ENCODE results near the gene VSTM2A.
"Not testable (repeated sequence)": the region's sequence is repeated elsewhere in the genome, so short reads cannot be mapped to it uniquely, and the experiment has no call there.

Gene VSTM2A

GRCh38 chr7:54541669-54542625, at the start of gene VSTM2A:
TSS of gene VSTM2A (plus strand) at chr7:54542375. CDS start at chr7:54542731, 356 bp downstream.
- no peak for DNase-seq (ENCODE audit: low read depth in 2 of 2)

- DNase-seq (ENCODE audit: low read depth in 2 of 2) = not testable (repeated sequence)
These were observed 37.6 kb upstream of the VSTM2A start for GRCh38 chr7:54504531-54504930.

GRCh38 chr7:54529568-54529967, 12.6 kb upstream of the VSTM2A start:
- no peak for DNase-seq (ENCODE audit: low read depth in 2 of 2)

GRCh38 chr7:54538122-54538521, 4.1 kb upstream of the VSTM2A start:
- no peak for DNase-seq (ENCODE audit: low read depth in 2 of 2)

- no peak for DNase-seq (ENCODE audit: low read depth in 2 of 2)
These were observed 895 bp downstream of the VSTM2A start for GRCh38 chr7:54543051-54543488.

GRCh38 chr7:54544149-54544526, 2.0 kb downstream of the VSTM2A start:
- DNase-seq (ENCODE audit: low read depth in 2 of 2) = no peak

GRCh38 chr7:54544527-54545240, 2.5 kb downstream of the VSTM2A start:
- DNase-seq (ENCODE audit: low read depth in 2 of 2) = no peak

- no peak for DNase-seq (ENCODE audit: low read depth in 2 of 2)
These were observed 3.0 kb downstream of the VSTM2A start for GRCh38 chr7:54545241-54545563.

- no peak for DNase-seq (ENCODE audit: low read depth in 2 of 2)
These were observed 4.2 kb downstream of the VSTM2A start for GRCh38 chr7:54546081-54546985.

- DNase-seq (ENCODE audit: low read depth in 2 of 2) = no peak
These were observed 4.8 kb downstream of the VSTM2A start for GRCh38 chr7:54546986-54547314.

- no peak for DNase-seq (ENCODE audit: low read depth in 2 of 2)
These were observed 8.3 kb downstream of the VSTM2A start for GRCh38 chr7:54550471-54550870.

- DNase-seq (ENCODE audit: low read depth in 2 of 2) = no peak
These were observed 13.9 kb downstream of the VSTM2A start for GRCh38 chr7:54556121-54556520.

- DNase-seq (ENCODE audit: low read depth in 2 of 2) = no peak
These were observed 17.2 kb downstream of the VSTM2A start for GRCh38 chr7:54559401-54559800.

- DNase-seq (ENCODE audit: low read depth in 2 of 2) = no peak
These were observed 18.0 kb downstream of the VSTM2A start for GRCh38 chr7:54560198-54560597.

- no peak for DNase-seq (ENCODE audit: low read depth in 2 of 2)
These were observed 18.5 kb downstream of the VSTM2A start for GRCh38 chr7:54560723-54561122.

GRCh38 chr7:54563329-54563916, 21.2 kb downstream of the VSTM2A start:
- no peak for DNase-seq (ENCODE audit: low read depth in 2 of 2)

GRCh38 chr7:54565432-54565831, 23.3 kb downstream of the VSTM2A start:
- DNase-seq (ENCODE audit: low read depth in 2 of 2) = no peak

GRCh38 chr7:54581511-54581910, 39.3 kb downstream of the VSTM2A start:
- DNase-seq (ENCODE audit: low read depth in 2 of 2) = no peak

- no peak for DNase-seq (ENCODE audit: low read depth in 2 of 2)
These were observed 49.5 kb downstream of the VSTM2A start for GRCh38 chr7:54591404-54592386.

- no peak for DNase-seq (ENCODE audit: low read depth in 2 of 2)
These were observed 54.6 kb downstream of the VSTM2A start for GRCh38 chr7:54596747-54597146.
